Loucy (cell line): ENCODE results near the gene SMC6.

Experiments used
- CTCF ChIP-seq: fragments of 200-600 bp; sonication (generic); conservative IDR thresholded peaks from 2 replicates; pipeline ENCODE4 v1.5.1; 2014; ENCODE audit warnings: mild to moderate bottlenecking, antibody characterized with exemption, low read length
- EZH2phosphoT487 ChIP-seq: fragments of 200-600 bp; IDR thresholded peaks from 2 replicates; pipeline ENCODE4 v1.6.1; 2018; ENCODE audit warnings: antibody characterized with exemption, mild to moderate bottlenecking, moderate library complexity, borderline replicate concordance

- TF ChIP-seq CTCF (no peak), EZH2phosphoT487 (no peak)
These were observed 18.3 kb upstream of the SMC6 start for GRCh38 chr2:17771956-17772355.
